Erythroblast (primary cell): ENCODE measurements around the gene AUTS2.

Source experiments
- GATA1 ChIP-seq: IDR thresholded peaks from 2 replicates; pipeline ENCODE4 v1.6.1; 2011; ENCODE audit warnings: low read depth, mild to moderate bottlenecking, control low read depth, low read length, moderate library complexity
- POLR2A ChIP-seq: IDR thresholded peaks from 2 replicates; pipeline ENCODE4 v1.6.1; 2011; ENCODE audit warnings: mild to moderate bottlenecking, low read length

DNA sequence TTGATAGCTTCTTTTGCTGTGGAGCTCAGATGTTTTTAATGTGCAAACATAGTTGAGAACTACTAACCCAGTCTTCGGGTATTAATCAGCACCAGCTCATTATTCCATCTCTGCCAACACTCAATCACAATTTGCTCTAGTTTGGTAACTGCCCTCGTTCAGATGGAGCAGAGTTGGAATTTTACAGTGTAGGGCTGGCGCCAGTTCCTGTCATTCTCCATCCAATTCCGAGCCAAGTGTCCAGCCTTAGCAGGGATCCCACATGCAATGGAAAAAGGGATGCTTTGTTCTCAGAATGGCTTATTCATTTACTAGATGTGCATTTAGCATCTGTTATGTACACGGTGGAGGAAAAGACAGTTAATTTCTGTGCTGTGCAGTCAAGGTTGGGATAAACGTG lies 1029.2 kb downstream of the AUTS2 start:
- no peak for TF ChIP-seq POLR2A
- no peak for TF ChIP-seq GATA1
